Esophagus muscularis mucosa (tissue), 4 donors: ENCODE data around the gene OTOS. TPM values are rescaled to one million over a fixed set of nuclear protein-coding genes. Genes with fewer than 3 reads are reported as not detected.

Experiments
- DNase-seq: peaks from one replicate; pipeline ENCODE4 v3.0.0-alpha.2; 2017; ENCODE audit errors: extremely low spot score
- H3K27ac ChIP-seq, 4 donors: fragments of 200-600 bp; sonication (generic); replicated peaks in 1 of 4; 1 replicate in 3 of 4; 2 replicates in 1 of 4; pipeline ENCODE4 v1.5.1; 2016 to 2019; ENCODE audit warnings: mild to moderate bottlenecking in 1 of 4
- H3K27me3 ChIP-seq, 4 donors: fragments of 200-600 bp; sonication (generic); one replicate each; pipeline versions ENCODE4 v1.5.1 to v1.6.0; 2016 to 2019
- H3K36me3 ChIP-seq, 4 donors: fragments of 200-600 bp; sonication (generic); one replicate each; pipeline ENCODE4 v1.5.1; 2016 to 2019
- H3K4me1 ChIP-seq, 4 donors: fragments of 200-600 bp; sonication (generic); one replicate each; pipeline ENCODE4 v1.5.1; 2016 to 2019
- H3K4me3 ChIP-seq, 4 donors: fragments of 200-600 bp; sonication (generic); 1 replicate in 2 of 4; 2 replicates in 2 of 4; pipeline ENCODE4 v1.5.1; 2016 to 2019; ENCODE audit warnings: mild to moderate bottlenecking in 4 of 4, moderate library complexity in 1 of 4
- H3K9me3 ChIP-seq, 4 donors: fragments of 200-600 bp; sonication (generic); 1 replicate in 3 of 4; 2 replicates in 1 of 4; pipeline ENCODE4 v1.5.1; 2016 to 2019
- CTCF ChIP-seq, 3 experiments: fragments of 200-600 bp in 2 of 3; fragments of 450-650 bp in 1 of 3; sonication (generic) in 2 of 3; IDR thresholded peaks; one replicate each; pipeline ENCODE4 v1.5.1; 2017 to 2019; ENCODE audit warnings: antibody characterized with exemption in 3 of 3, mild to moderate bottlenecking in 2 of 3, moderate library complexity in 1 of 3
- EP300 ChIP-seq: sonication (generic); formaldehyde crosslinking; IDR thresholded peaks from one replicate; pipeline ENCODE4 v1.6.1; 2017; ENCODE audit warnings: antibody characterized with exemption
- POLR2A ChIP-seq: fragments of 450-650 bp; IDR thresholded peaks from one replicate; pipeline ENCODE4 v1.6.1; 2017; ENCODE audit warnings: antibody characterized with exemption, moderate library complexity, mild to moderate bottlenecking, low read depth
- POLR2AphosphoS5 ChIP-seq, 2 donors: sonication (generic); formaldehyde crosslinking; IDR thresholded peaks; one replicate each; pipeline ENCODE4 v1.6.1; 2017; ENCODE audit warnings: antibody characterized with exemption in 2 of 2
- WGBS: methylation state at CpG from one replicate; pipeline ENCODE4 v1.1.5; 2018; 5-methylcytosine and 5-hydroxymethylcytosine counted together
- intact Hi-C: fragments of 100-400 bp; cut with DNase I; formaldehyde crosslinking; loops from one replicate; pipeline ENCODE4 v1.15.1; 2023
- total RNA-seq, 4 donors: library from RNA; depleted of rRNA; stranded (reverse); fragments of >200 nt; gene quantifications; one replicate each; pipeline versions ENCODE4 v1.1.0 to v1.2.1, GENCODE V29; 2016

The OTOS gene
- total RNA-seq, 4 donors from 2014 or later, result not detected

GRCh38 chr2:240098349-240098748 lies 42.1 kb downstream of the OTOS start:
- Histone ChIP-seq H3K27me3 (peaks cover 0 to 57% (median 27%) of the 10 kb centered on the region in 4 donors), H3K9me3 (peaks cover 0 to 15% (median 10%) of the 10 kb centered on the region in 4 donors), H3K4me3 (no peak overlapping the region), H3K27ac (no peak overlapping the region), H3K36me3 (no peaks in the 10 kb centered on the region), H3K4me1 (no peaks in the 10 kb centered on the region)
- TF ChIP-seq POLR2A (no peak), EP300 (no peak), POLR2AphosphoS5 (IDR thresholded peaks at IDR 0.05) (no peak), CTCF (IDR thresholded peaks at IDR 0.05) (no peak)
- intact Hi-C loops, result no loop called here
- no peak for DNase-seq
- WGBS, result 78% methylated on average over 2 of the region's 2 CpGs

GRCh38 chr2:240095556-240096523 lies 44.6 kb downstream of the OTOS start:
- Histone ChIP-seq H3K27me3 (peaks cover 0 to 72% (median 30%) of the 10 kb centered on the region in 4 donors), H3K4me3 (no peak overlapping the region), H3K9me3 (peaks cover 0 to 21% (median 11%) of the 10 kb centered on the region in 4 donors), H3K27ac (no peak overlapping the region), H3K36me3 (no peaks in the 10 kb centered on the region), H3K4me1 (no peaks in the 10 kb centered on the region)
- DNase-seq, result no peak
- intact Hi-C loops, result no loop called here
- 3% methylated on average over 19 of the region's 43 CpGs for WGBS
- TF ChIP-seq EP300, result no peak
- TF ChIP-seq POLR2AphosphoS5 (IDR thresholded peaks at IDR 0.05), result no peak
- TF ChIP-seq CTCF (IDR thresholded peaks at IDR 0.05), result no peak
- no peak for TF ChIP-seq POLR2A

GRCh38 chr2:240089306-240089705 lies 51.2 kb downstream of the OTOS start:
- TF ChIP-seq POLR2AphosphoS5 (IDR thresholded peaks at IDR 0.05) (no peak), EP300 (no peak), POLR2A (no peak), CTCF (IDR thresholded peaks at IDR 0.05) (no peak)
- intact Hi-C loops, result no loop called here

More at GRCh38 chr2:240089306-240089705, 51.2 kb downstream of the OTOS start:
- no peak overlapping the region for H3K27ac ChIP-seq
- no peak overlapping the region for H3K4me3 ChIP-seq
- H3K9me3 ChIP-seq, result peaks cover 0 to 28% (median 18%) of the 10 kb centered on the region in 4 donors
- no peaks in the 10 kb centered on the region for H3K36me3 ChIP-seq
- no peaks in the 10 kb centered on the region for H3K4me1 ChIP-seq
- H3K27me3 ChIP-seq, result peaks cover 0 to 45% (median 5%) of the 10 kb centered on the region in 4 donors
- 70% methylated on average over 5 of the region's 5 CpGs for WGBS
- no peak for DNase-seq

Other genes with a start within 250 kb of the OTOS start
- gene NDUFA10, start 115.3 kb downstream of the OTOS start, total RNA-seq, result 100 to 1,000 TPM in 1 of 4 donors, 10 to 100 TPM in 3; 66.7 to 142 (median 84.0) TPM
- gene OR6B2, start 110.2 kb downstream of the OTOS start, total RNA-seq, result not detected
- not detected for gene OR6B3, start 87.1 kb downstream of the OTOS start, total RNA-seq
- gene COPS9, start 4.4 kb downstream of the OTOS start, total RNA-seq, result 100 to 1,000 TPM; 179 to 254 (median 197) TPM